ENCODE measurements around the gene P2RX2.

P2RX2 gene

DNA sequence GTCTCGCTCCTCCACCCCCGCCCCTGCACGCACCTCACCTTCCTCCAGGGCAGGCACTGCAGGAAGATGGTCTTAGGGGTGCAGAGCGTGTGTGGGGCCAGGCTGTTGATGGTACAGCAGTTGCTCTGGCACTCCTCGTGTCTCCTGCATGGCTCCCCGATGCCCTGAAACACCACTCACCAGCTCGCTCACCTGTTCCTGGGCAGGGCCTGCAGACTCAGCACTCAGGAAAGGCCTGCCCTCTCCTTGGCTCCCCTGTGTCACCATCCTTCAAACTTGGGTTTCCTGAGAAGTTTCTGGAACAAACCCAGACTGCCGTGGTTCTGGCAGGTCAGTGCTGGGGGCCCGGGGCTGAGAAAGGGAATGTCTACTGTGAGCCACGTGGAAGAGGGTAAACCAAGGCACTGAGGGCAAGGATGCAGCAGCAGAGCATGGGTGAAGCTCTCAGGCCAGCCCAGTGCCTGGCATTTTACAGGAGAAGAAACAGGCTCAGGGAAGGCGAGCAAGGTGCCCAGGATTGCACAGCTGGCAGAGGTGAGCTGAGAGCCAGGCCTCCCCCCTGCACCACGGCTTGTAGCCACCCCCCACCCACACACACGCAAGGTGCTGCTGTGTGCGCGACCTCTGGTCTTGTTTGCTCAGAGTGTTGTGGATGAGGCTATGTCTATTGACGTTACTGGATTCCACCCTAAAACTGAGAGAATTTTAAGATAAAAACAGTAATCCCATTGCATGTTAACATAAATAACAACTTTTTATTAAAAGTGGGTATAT lies 13.7 kb upstream of the P2RX2 start:
- POLR2A ChIA-PET = no interaction called here
- CTCF ChIA-PET = interaction anchor here (1.1 kb wide), 1 partner anchor 10 kb away, joined by 4 read pairs; no protein-coding TSS in a partner anchor
- DNase-seq (ENCODE audit: extremely low spot score) = no peak
- no peak for TF ChIP-seq CTCF (IDR thresholded peaks at IDR 0.05; ENCODE audit: control extremely low read depth, extremely low read depth, low read depth, missing control alignments)

- DNase-seq (ENCODE audit: extremely low spot score) = no peak
- POLR2A ChIA-PET = no interaction called here
- CTCF ChIA-PET = no interaction called here
- TF ChIP-seq CTCF (IDR thresholded peaks at IDR 0.05; ENCODE audit: control extremely low read depth, extremely low read depth, low read depth, missing control alignments) = no peak
Measured at GRCh38 chr12:132605892-132606291, 12.7 kb upstream of the P2RX2 start.

DNA sequence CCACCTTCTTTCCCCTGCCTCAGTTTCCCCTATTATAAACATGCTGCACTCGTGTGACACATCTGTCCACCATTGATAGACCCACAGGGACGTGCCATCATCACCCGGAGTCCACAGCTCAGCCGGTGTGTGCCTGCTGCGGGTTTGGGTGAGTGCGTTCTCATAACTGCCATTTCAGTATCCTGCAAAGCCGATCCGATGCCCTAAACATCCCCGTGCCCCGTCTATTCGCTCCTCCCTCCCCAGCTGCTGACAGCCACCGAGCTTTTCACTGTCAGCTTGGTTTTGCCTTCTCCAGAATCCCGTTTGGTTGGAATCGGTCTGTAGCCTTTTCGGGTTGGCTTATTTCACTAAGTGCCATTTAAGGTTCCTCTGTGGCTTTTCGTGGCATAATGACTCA lies 12.1 kb upstream of the P2RX2 start:
- CTCF ChIA-PET = no interaction called here

DNA sequence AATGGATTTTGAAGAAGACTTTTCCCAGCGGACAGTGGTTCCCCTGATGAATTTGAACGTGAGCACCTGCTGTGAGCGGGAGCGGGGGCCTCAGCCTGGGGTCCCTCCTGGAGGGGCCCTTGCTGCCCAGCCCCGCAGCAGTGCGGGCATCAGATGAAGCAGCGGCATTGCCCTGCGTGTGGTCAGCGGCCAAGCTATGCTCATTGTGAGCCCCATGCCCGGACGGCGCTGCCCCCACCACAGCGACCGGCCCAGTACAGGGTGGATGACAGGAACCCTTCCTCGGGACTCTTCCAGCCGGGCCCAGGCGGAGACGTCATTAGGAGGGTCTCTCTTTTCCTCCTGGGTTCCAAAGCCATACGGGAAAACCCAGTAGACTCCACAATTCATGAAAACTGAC lies 11.6 kb upstream of the P2RX2 start:
- POLR2A ChIA-PET = no interaction called here
- CTCF ChIA-PET = no interaction called here
- no peak for DNase-seq (ENCODE audit: extremely low spot score)
- no peak for TF ChIP-seq CTCF (IDR thresholded peaks at IDR 0.05; ENCODE audit: control extremely low read depth, extremely low read depth, low read depth, missing control alignments)

More for the DNA sequence above, 12.1 kb upstream of the P2RX2 start:
- DNase-seq (ENCODE audit: extremely low spot score) = no peak
- POLR2A ChIA-PET = no interaction called here
- no peak for TF ChIP-seq CTCF (IDR thresholded peaks at IDR 0.05; ENCODE audit: control extremely low read depth, extremely low read depth, low read depth, missing control alignments)

DNA sequence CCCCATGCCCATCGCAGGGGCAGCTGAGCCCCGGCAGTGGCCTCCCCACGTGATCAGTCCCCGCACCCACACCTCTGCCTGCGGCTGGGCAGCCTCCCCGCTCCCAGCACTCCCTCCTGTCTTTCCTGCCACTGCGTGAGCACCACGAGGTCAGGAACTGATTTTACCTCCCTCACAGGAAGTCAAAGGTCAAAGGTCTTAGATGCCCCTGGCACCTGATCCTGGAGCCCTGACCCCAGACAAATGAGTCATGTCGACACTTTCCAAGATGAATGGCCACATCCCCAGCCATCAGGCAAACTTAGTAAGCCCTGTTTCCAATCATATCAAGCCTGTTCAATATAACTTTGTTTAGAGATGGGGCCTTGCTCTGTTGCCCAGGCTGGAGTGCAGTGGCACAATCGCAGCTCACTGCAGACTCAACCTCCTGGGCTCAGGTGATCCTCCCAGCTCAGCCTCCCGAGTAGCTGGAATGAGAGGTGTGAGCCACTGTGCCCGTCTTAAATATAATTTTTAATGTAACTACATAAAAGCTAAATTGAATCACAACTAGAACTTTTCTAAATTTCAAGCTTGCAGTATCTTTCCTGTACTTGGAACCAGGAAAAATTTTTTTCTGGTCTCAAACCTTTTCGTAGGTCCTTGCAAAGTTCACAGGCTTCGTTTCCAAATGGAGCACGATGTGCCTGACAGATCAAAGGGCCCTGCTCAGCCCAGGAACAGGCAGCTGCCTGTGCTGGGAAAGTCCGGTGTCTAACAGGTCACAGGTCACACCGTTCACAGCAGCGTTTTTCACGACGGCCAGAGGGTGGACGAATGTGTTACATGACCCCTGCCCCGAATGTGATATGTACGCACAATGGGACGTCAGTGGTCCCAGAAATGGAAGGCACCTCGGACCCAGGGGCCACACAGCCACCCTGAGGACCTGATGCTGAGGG lies 10.1 kb upstream of the P2RX2 start:
- ChIA-PET CTCF (no interaction called here), POLR2A (no interaction called here)
- DNase-seq (ENCODE audit: extremely low spot score) = no peak
- no peak for TF ChIP-seq CTCF (IDR thresholded peaks at IDR 0.05; ENCODE audit: control extremely low read depth, extremely low read depth, low read depth, missing control alignments)

DNA sequence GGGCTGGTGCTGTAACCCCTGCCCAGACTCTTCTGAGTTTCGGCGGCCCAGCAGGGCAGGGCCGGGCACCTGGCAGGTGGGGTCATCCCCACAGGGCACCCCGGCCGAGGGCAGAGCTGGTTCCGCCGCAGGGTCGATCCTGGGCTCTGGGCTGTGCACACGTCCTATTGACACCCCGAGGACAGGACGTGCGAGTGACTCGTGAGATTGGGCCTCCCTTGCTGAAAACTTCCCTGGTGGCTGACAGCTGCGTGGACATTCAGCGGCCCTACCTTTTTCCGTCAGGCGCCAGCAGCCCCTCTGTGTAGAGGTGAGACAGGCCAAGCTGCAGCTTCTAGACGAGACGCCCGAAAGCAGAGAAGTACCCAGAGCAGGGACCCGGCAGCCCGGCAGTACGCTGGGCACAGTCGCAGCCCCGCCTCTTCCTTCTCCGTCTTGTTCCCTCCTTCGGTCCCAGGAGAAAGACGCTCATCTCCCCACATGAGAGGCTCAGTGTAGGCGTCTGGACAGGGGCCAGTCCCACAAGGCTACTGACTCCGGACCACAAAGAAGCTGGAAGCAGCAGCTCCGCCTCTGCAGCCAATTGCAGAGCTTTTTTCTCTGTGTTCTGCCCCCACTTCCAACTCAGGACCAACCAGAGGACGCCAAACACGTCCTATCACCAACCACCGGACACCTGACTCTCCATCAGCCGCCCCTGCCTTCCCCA lies 8.4 kb upstream of the P2RX2 start, which contains the start of gene LRCOL1:
LRCOL1 (minus strand) TSS at position 532 of the 709 bp plus-strand sequence. CDS start 4,331 bp downstream, outside the sequence.
- TF ChIP-seq CTCF (IDR thresholded peaks at IDR 0.05; ENCODE audit: control extremely low read depth, extremely low read depth, low read depth, missing control alignments) = no peak
- CTCF ChIA-PET = interaction anchor here (1.1 to 1.8 kb wide), 4 partner anchors 10 to 456 kb away, joined by 3 to 7 read pairs (median 4); no protein-coding TSS in a partner anchor
- DNase-seq (ENCODE audit: extremely low spot score) = no peak
- POLR2A ChIA-PET = no interaction called here

Data from GM10248 (cell line).